Mucosa of descending colon (tissue), 3 donors: ENCODE data around the gene LAMA2. TPM values are rescaled to one million over a fixed set of nuclear protein-coding genes. Genes with fewer than 3 reads are reported as not detected.

Experiments
- ATAC-seq: fragments of 200-7000 bp; cut with Tn5 transposase; one replicate; pipeline ENCODE4 v1.9.1; 2020; ENCODE audit warnings: mild to moderate bottlenecking, moderate library complexity
- DNase-seq, 3 donors: peaks; one replicate each; pipeline ENCODE4 v3.0.0-alpha.2; 2020
- H3K36me3 ChIP-seq: fragments of 200-600 bp; one replicate; pipeline ENCODE4 v1.8.0; 2021; ENCODE audit warnings: low read depth, mild to moderate bottlenecking
- H3K4me1 ChIP-seq: fragments of 200-600 bp; one replicate; pipeline ENCODE4 v1.8.0; 2021; ENCODE audit warnings: low read depth, mild to moderate bottlenecking
- H3K4me3 ChIP-seq: fragments of 200-600 bp; one replicate; pipeline ENCODE4 v1.8.0; 2021; ENCODE audit warnings: mild to moderate bottlenecking
- H3K9me3 ChIP-seq: fragments of 200-600 bp; one replicate; pipeline ENCODE4 v1.8.0; 2021; ENCODE audit warnings: mild to moderate bottlenecking
- intact Hi-C, 2 donors: fragments of 100-400 bp; cut with DNase I in 1 of 2; cut with micrococcal nuclease in 1 of 2; formaldehyde crosslinking; loops; one replicate each; pipeline versions ENCODE4 v1.11.0 to v1.11.1; 2022; cut with DNase I, micrococcal nuclease
- total RNA-seq, 3 donors: library from RNA; stranded (reverse); fragmentation: NEBNext Ultra II Directional in 2 of 3; extraction: Animal tissue kit (Norgen Biotek cat#: 25700) in 2 of 3; gene quantifications; one replicate each; pipeline versions ENCODE4 v1.2.1 to v1.2.4, GENCODE V29; 2021 to 2023
- TF ChIP-seq, protein P1 (sequence below): fragments of 200-600 bp; IDR thresholded peaks from one replicate; pipeline ENCODE4 v1.8.0; 2022; ENCODE audit warnings: antibody characterized with exemption, mild to moderate bottlenecking
- donor health status: DM: no; HTN: no; CAD: no; lungs with moderate emphysema.
- donor health status: DM: no; HTN: no; CAD: no.
- donor health status: DM: no; HTN: yes; CAD: no.

LAMA2 gene
- total RNA-seq, 3 donors from 2014 or later: 3.6 to 29.4 (median 18.4) TPM

DNA sequence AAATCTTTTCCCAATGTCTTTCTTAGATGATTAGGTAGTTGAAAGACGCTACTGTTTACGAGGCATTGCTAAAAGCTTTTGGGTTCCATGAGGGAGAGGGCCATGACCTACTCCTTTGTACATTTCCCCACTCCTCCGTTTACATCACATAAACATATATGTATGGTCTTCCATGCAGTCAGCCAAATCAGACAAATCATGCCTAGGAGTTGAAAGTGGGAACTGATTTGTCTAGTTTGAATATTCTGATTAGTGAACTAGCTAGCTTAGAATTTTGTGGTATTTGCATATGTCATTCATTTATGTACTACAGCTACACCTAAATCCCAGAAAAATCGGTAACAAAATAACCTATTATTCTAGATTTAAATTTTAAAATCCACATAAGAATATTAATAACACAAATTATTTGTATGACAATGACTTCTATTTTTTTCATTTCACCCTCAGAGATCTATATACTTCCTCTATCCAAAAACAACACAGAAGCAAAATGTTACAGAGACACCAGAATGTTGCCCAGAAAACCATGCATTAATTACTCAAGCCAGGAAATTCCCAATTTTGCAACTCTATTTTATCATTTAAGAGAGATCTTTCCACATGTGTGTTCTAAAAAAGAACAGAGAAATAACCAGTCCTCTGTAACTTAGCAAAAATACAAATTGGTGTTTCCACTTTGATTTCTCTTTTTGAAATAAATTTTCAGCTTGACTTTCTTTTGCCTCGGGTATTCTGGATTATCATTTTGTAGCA, 231.9 kb downstream of the LAMA2 start:
- DNase-seq (no peak), ATAC-seq (no peak)
- no peaks in the 10 kb centered on the region for H3K9me3 ChIP-seq
- H3K36me3 ChIP-seq: no peaks in the 10 kb centered on the region
- H3K4me1 ChIP-seq: no peaks in the 10 kb centered on the region
- intact Hi-C loops: no loop called here
- TF ChIP-seq, protein P1, sequence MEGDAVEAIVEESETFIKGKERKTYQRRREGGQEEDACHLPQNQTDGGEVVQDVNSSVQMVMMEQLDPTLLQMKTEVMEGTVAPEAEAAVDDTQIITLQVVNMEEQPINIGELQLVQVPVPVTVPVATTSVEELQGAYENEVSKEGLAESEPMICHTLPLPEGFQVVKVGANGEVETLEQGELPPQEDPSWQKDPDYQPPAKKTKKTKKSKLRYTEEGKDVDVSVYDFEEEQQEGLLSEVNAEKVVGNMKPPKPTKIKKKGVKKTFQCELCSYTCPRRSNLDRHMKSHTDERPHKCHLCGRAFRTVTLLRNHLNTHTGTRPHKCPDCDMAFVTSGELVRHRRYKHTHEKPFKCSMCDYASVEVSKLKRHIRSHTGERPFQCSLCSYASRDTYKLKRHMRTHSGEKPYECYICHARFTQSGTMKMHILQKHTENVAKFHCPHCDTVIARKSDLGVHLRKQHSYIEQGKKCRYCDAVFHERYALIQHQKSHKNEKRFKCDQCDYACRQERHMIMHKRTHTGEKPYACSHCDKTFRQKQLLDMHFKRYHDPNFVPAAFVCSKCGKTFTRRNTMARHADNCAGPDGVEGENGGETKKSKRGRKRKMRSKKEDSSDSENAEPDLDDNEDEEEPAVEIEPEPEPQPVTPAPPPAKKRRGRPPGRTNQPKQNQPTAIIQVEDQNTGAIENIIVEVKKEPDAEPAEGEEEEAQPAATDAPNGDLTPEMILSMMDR: no peak
- no peak overlapping the region for H3K4me3 ChIP-seq

DNA sequence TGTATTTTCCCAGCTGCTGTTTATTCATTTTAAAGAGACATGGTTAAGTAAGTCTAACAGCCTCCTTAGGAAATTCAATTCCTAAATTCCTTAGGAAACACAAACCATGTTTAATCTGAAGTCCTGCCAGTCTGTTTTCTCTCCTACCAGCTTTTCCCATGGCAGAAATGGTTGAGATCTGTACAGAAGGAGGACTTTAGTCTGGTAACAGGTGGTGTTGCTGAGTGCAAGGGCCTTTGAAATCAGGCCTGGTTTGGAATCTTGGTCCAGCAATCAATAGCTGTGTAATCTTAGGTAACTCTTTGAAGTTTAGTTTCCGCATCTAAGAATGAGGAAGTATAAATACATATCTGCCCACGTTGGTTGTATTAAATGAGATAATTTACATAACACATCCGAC, 232.5 kb downstream of the LAMA2 start:
- ATAC-seq (peak; percentile 15), DNase-seq (no peak)
- intact Hi-C loops: no loop called here
- Histone ChIP-seq H3K4me1 (no peaks in the 10 kb centered on the region), H3K9me3 (no peaks in the 10 kb centered on the region), H3K4me3 (no peak overlapping the region), H3K36me3 (no peaks in the 10 kb centered on the region)
- TF ChIP-seq, protein P1: no peak

DNA sequence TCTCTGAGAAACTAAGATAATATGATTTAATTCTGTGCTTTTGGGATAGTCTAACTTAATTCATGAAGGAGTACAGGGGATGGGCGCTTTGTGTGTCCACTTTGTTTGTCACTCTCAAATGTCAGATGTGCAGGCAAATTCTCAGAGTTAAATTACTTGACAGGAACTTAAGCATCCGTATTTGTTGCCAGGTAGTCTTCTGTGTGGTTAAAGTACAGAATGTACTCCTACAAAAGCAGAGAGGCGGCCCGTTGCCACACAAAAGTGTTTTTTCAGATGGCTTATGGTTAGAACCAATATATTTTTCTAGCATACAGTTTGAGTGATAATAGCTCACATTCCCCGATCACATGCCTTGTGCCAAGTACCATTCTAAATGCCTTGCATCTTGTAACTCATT, 234.4 kb downstream of the LAMA2 start:
- ATAC-seq (no peak), DNase-seq (no peak)
- no peak overlapping the region for H3K4me3 ChIP-seq
- TF ChIP-seq, protein P1: no peak
- intact Hi-C loops: no loop called here
- no peaks in the 10 kb centered on the region for H3K4me1 ChIP-seq
- H3K36me3 ChIP-seq: no peaks in the 10 kb centered on the region
- no peaks in the 10 kb centered on the region for H3K9me3 ChIP-seq

DNA sequence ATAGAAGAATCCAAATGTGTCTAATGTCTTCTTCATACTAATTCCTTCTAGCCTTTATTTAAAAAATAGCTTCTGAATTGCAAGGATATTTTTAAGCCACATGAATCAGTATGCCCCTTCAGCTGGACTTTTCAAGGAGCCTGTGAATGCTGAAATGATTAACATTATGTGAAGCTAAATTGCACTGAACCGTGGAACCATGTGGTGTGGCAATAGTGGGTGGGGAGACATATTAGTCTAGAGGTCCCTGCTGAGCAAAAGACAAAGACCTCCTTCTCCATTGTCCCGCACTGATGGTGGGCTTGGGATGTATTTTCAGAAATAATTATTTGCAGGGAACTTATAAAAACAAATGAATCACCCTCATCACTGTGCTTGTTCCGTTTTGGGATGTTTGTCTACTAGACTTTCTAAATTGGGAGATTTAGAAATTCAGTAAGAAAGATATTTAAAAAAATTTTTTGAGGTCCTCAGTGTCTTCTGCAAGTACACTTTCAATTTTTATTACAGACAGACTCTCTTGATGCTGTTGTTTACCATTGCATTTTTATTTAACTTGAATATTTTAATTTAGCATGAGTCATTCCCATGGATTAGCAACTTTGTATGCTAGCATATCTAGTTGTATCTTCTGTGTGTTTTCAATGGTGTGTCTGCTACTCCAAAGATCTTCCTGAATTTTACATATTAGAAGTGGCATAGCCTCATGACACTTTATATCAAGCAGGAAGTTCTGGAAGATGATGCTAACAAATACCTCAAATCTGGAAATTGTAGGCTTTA, 238.1 kb downstream of the LAMA2 start:
- intact Hi-C loops: no loop called here
- H3K36me3 ChIP-seq: no peaks in the 10 kb centered on the region
- no peaks in the 10 kb centered on the region for H3K4me1 ChIP-seq
- DNase-seq (no peak), ATAC-seq (no peak)
- TF ChIP-seq, protein P1: no peak
- H3K9me3 ChIP-seq: no peaks in the 10 kb centered on the region
- H3K4me3 ChIP-seq: no peak overlapping the region

DNA sequence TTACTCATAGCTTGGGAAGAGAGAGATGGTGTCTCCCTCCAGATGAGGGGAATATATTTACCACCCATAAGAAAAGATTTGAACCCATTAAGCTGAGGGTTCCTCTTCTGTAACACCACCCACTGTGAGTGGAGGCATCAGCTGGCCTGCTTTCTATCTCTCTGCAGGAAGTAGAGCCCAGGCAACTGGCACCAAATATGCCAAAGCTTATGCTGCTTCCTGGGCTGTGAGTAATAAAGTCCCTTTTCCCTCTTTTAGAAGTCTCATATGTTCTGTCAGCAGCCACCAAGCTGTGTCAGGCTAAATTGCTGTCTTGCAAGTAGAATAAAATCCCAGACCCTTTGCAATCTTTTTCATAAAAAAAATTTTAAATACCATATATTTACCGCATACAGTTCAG, 241.4 kb downstream of the LAMA2 start:
- Histone ChIP-seq H3K36me3 (no peaks in the 10 kb centered on the region), H3K4me1 (no peaks in the 10 kb centered on the region), H3K9me3 (no peaks in the 10 kb centered on the region), H3K4me3 (no peak overlapping the region)
- intact Hi-C loops: no loop called here
- no peak for ATAC-seq
- DNase-seq: no peak
- TF ChIP-seq, protein P1: no peak
